Testis (tissue), 2 donors: ENCODE measurements around the gene GPATCH1.

Source experiments
- POLR2A ChIP-seq: fragments of 450-650 bp; IDR thresholded peaks from one replicate; pipeline ENCODE4 v1.6.1; 2017; ENCODE audit warnings: antibody characterized with exemption, mild to moderate bottlenecking, moderate library complexity
- TF ChIP-seq, protein P1 (sequence below), 3 experiments: fragments of 450-650 bp in 2 of 3; fragments of 200-600 bp in 1 of 3; sonication (generic) in 1 of 3; IDR thresholded peaks; one replicate each; pipeline ENCODE4 v1.5.1; 2016 to 2019; ENCODE audit warnings: antibody characterized with exemption in 3 of 3, mild to moderate bottlenecking in 2 of 3, moderate library complexity in 1 of 3

DNA sequence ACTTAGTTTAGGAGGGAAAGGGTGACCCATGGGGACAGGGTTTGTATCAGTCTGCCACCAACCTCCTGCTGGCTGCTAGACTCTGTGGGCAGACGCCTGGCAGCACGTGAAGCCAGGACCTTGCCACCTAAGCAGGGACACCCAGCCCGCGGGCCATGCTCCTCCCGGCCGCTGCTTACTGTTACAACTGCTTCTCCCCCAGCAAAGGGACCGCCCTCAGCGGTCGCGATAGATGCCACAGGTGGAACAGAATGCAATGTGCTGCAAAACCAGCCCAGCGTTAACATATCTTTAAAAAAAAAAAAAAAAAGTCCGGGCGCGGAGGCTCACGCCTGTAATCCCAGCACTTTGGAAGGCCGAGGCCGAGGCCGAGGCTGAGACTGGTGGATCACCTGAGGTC, 14.4 kb upstream of the GPATCH1 start:
- TF ChIP-seq POLR2A, result no peak
- TF ChIP-seq, protein P1, sequence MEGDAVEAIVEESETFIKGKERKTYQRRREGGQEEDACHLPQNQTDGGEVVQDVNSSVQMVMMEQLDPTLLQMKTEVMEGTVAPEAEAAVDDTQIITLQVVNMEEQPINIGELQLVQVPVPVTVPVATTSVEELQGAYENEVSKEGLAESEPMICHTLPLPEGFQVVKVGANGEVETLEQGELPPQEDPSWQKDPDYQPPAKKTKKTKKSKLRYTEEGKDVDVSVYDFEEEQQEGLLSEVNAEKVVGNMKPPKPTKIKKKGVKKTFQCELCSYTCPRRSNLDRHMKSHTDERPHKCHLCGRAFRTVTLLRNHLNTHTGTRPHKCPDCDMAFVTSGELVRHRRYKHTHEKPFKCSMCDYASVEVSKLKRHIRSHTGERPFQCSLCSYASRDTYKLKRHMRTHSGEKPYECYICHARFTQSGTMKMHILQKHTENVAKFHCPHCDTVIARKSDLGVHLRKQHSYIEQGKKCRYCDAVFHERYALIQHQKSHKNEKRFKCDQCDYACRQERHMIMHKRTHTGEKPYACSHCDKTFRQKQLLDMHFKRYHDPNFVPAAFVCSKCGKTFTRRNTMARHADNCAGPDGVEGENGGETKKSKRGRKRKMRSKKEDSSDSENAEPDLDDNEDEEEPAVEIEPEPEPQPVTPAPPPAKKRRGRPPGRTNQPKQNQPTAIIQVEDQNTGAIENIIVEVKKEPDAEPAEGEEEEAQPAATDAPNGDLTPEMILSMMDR (IDR thresholded peaks at IDR 0.05), result no peak
